Transverse colon (tissue), 4 donors: ENCODE measurements around the gene TBX1.

Experiments
- CTCF ChIP-seq, 5 experiments: fragments of 200-600 bp in 3 of 5; fragments of 450-650 bp in 2 of 5; sonication (generic) in 3 of 5; IDR thresholded peaks; 1 replicate in 2 of 5; 2 replicates in 3 of 5; pipeline ENCODE4 v1.5.1; 2016 to 2017; ENCODE audit warnings: antibody characterized with exemption in 5 of 5, inconsistent platforms in 3 of 5, mild to moderate bottlenecking in 2 of 5, moderate library complexity in 1 of 5
- EP300 ChIP-seq: sonication (generic); formaldehyde crosslinking; IDR thresholded peaks from one replicate; pipeline ENCODE4 v1.6.1; 2017; ENCODE audit warnings: antibody characterized with exemption, low read depth
- POLR2A ChIP-seq: fragments of 450-650 bp; IDR thresholded peaks from one replicate; pipeline ENCODE4 v1.6.1; 2016; ENCODE audit warnings: antibody characterized with exemption, mild to moderate bottlenecking, moderate library complexity
- POLR2AphosphoS5 ChIP-seq, 3 donors: sonication (generic); formaldehyde crosslinking; IDR thresholded peaks; one replicate each; pipeline ENCODE4 v1.6.1; 2016; ENCODE audit warnings: antibody characterized with exemption in 3 of 3

GRCh38 chr22:19743651-19744050, 16.9 kb upstream of the TBX1 start:
- TF ChIP-seq POLR2A = no peak
- no peak for TF ChIP-seq POLR2AphosphoS5 (IDR thresholded peaks at IDR 0.05)
- TF ChIP-seq CTCF (IDR thresholded peaks at IDR 0.05) = no peak
- TF ChIP-seq EP300 = no peak
